ENCODE results near the gene STK32B.

Gene STK32B

DNA sequence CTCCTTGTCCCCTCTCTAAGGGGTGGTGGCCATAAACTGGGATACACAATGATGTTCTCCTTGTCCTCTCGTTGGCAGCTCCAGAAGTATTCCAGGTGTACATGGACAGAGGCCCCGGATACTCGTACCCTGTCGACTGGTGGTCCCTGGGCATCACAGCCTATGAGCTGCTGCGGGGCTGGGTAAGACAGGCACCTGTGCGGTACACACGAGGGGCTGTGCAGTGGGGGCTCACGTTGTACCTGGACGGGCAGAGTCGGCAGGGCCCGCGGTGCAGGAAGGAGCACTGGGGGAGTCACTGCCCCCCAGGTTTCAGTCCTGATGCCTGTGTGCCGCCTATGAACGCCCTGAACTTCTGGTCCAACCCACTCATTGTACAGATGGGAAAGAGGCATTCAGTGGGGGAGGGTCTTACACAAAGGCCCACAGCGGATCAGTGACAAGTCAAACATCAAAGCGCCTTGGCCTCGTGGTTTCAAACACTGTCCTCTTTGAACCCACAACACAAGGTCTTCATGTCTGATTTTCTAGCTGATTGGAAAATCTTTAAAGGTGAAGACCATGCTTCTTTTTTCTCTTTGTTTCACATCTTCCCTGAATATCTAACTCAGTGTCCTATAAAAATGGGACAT lies 395.4 kb downstream of the STK32B start:
- DNase-seq (ENCODE audit: low read depth), result no peak

GRCh38 chr4:5447755-5448154 lies 396.5 kb downstream of the STK32B start:
- DNase-seq (ENCODE audit: low read depth), result no peak

DNA sequence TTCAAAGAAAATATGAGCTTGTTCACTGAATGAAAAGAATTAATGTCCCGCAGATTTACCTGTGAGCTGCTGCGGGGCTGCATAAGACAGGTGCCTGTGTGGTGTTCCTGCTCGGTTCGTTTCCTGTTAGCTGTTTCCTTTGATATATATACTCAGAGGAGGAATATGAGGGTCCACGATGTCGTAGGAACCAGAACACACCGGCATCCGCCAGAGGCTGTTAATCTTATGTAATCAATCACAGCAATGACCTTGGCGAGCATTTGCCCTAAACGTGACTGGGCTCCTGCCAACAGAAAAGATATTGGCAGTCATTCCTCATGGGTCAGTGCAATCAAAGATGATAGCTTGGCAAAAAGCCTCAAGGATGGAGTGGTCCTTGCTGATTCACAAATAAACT lies 396.9 kb downstream of the STK32B start:
- DNase-seq (ENCODE audit: low read depth), result no peak

- no peak for DNase-seq (ENCODE audit: low read depth)
Observed at GRCh38 chr4:5451243-5451642, 400.0 kb downstream of the STK32B start.

DNA sequence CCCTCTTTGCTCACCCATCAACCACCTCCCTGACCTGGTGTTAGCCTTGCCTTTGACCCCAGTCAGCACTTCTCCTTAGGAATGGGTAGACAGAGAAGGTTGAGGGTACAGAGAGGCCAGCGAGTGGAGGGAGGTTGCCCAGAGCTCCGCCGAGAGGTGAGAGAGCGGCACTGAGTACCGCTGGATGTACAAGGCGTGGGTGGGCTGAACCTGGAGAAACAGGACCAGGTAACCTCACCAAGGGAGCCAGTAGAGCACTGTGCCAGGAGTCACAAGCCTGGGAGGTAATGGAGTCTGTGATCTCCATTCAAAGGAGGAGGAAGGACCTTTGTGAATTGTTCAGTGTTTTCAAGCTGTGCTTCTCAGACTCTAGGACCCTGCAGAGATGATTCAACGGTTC lies 400.9 kb downstream of the STK32B start:
- no peak for DNase-seq (ENCODE audit: low read depth)

DNA sequence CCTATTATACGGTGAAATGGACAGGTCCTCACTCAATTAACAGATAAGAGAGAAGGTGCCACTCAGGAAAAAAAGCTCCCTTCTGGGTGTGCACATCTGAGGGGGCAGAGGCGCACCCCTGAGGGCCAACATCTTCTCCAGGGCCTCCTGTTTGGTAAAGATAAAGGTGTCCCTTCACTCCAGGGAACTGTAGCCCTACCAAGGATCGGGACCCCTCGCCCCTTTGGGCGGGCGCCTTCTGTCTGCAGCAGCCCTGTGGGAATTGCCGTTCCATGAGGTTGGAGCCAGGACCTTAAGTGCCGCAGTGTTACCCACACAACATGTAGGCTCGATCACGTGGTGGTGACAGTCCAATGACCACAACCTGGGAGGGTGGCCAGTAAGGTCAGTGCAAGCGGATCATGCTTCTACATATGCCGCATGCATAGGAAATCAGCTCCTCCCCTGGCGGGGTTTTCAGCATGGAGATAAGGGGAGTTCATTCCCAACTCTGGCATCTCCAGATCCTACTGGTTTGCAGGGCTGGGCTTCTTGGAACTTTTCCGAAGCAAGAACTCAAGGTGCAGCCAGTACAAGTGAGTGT lies 403.8 kb downstream of the STK32B start:
- DNase-seq (ENCODE audit: low read depth), result no peak

- no peak for DNase-seq (ENCODE audit: low read depth)
Observed at GRCh38 chr4:5456296-5456845, 405.1 kb downstream of the STK32B start.

DNA sequence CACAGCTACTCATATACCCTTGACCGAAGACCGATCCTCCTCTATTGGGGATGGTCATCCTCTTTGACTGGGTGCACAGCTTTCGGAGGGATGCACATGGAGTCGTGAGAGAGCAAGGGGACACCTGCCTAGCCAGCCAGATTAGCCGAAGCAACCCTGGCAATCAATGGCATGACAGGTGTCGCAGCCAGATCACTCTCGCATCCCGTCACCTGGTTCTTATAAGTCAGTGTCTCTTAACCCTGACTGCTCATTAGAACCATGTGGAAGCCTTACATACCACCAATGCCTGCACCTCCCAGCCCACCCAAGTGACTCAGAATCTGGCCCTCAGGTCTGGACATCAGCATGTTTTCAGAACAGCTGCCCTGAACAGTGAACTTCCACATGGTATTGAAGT lies 407.4 kb downstream of the STK32B start:
- no peak for DNase-seq (ENCODE audit: low read depth)

GRCh38 chr4:5459236-5459635 lies 408.0 kb downstream of the STK32B start:
- no peak for DNase-seq (ENCODE audit: low read depth)

GRCh38 chr4:5460106-5460801 lies 409.0 kb downstream of the STK32B start:
- no peak for DNase-seq (ENCODE audit: low read depth)

DNA sequence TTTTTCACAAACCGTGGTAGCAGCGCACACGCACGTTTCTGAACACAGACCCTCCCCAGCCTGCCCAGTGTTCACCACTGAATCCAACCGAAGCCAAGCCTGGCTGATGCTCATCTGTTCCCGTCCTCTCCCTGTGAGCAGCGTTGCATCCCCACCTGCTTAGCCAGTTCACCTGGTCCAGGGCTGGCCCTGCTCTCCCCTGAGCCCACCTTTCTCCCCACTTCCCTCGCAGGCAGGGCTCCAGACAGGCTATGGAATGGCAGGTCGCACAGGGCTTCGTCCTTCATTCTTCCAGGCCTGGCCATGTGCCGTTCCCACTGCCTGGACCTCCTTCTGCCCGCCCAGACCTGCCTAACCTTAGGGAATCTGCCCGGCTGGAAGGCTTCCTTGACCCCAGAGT lies 410.2 kb downstream of the STK32B start:
- DNase-seq (ENCODE audit: low read depth), result no peak

DNA sequence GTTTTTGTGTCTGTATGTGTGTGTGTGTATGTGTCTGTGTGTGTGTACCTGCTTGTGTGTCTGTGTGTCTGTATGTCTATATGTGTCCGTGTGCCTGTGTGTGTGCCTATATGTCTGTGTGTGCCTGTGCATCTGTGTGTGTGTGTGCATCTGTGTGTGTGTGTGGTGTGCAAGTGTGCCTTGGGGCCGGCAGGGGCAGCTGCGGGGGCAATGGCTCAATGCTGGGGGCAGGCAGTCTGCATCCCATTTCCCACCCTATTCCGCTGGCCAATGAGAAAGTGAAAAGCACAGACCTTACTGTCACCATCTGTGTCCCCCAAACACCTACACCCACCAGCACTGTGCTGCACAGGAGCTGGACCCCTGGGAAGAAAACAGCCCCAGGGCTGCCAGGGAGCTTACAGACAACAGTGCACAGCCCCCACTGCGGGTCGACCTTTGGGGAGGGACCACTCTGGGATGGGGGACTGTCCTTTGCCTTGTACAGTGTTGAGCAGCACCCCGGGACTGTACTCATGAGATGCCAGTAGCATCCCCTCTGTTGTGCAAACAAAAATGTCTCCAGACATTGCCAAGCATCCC lies 411.1 kb downstream of the STK32B start:
- no peak for DNase-seq (ENCODE audit: low read depth)

DNA sequence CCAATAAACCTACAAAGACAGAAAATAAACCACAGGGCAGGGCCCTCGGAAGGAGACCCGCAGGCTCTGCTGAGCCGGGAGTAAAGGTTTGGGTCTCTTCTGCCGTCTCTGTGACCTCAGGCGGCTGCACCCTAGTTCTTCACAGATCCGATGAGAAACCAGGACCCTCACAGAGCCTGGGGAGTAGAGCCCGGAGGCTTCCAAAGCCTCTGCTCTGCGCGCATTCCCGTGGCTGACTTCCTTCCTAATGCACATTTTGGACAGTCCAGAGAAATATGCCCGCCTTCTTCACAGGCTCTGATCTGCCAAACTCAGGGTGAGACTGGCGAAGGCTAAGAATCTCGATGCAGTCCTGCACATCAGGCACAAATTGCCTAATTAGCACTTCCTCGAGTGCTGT lies 411.6 kb downstream of the STK32B start:
- DNase-seq (ENCODE audit: low read depth), result no peak

DNA sequence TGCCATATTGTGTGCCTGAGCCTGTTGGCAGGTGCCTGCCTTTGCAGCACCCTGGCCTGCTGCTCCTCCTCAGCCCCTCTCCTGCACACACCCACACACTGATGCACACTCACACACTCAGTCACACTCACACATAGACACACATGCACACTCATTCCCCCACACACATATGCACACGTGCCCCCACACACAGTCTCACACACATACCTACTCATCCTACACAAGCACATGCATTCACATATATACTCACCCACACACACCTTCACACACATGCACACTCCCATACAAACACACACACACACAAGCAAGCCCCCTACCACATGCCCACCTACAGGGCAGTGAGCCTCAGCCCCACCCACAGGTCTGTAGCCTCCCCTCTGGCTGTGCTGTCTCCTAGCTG lies 412.1 kb downstream of the STK32B start:
- DNase-seq (ENCODE audit: low read depth), result no peak

DNA sequence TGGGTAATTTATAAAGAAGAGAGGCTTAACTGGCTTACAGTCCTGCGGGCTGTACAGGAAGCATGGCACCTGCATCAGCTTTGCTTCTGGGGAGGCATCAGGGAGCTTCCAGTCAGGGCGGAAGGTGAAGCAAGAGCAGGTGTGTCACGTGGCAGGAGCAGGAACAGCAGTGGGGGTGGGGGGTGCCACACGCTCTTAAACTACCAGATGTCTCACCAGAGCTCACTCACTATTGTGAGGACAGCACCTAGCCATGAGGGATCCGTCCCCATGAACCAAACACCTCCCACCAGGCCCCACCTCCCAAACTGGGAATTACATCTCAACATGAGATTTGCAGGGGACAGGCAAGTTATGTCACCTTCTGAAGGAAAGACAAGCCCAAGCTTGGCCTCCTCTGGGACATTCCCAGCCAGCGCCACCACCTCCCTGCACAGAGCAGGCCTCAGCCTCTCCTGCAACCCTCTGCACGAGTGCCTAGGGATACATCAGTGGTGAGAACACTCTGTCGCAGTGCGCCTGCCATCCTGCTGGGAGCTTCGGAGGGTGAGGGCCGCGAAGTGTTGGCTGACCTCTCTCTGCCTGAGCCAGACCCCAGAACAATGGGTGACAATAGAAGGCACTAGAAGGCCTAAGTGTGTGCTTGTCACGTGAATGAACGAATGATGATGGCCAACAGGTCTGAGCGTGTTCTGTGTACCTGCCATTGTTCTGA lies 412.8 kb downstream of the STK32B start:
- no peak for DNase-seq (ENCODE audit: low read depth)

GRCh38 chr4:5465529-5465928 lies 414.2 kb downstream of the STK32B start:
- no peak for DNase-seq (ENCODE audit: low read depth)

- DNase-seq (ENCODE audit: low read depth), result no peak
Observed at GRCh38 chr4:5465956-5466355, 414.7 kb downstream of the STK32B start.

GRCh38 chr4:5467111-5467510 lies 415.8 kb downstream of the STK32B start:
- no peak for DNase-seq (ENCODE audit: low read depth)

DNA sequence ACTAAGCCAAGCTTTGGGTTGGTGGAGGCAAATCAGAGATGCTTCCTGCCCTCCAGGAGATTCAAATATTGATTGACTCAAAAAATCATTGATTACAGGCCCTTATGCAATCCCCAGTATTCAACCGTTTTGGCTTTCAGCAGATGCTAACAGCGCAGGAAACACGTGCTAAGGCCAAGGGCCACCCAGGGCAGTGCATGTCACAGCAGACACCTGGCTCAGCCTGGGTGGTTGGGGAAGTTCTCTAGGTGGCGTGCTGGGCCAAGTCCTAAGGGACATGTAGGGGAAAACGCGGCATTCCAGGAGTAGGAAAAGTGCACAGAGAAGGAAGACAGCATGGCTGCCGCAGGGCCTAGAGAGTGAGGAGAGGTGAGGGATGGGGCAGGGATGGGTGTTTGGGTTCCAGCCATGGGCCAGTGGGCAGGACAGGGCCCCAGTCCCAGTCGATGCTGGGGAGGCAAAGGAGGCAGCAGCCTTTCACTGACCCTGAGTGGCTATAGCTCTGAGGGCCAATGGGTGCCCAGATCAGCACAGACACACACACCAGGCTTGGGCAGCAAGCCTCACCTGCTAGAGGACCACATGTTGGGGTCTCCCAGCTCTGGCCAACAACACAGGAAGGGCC lies 418.0 kb downstream of the STK32B start:
- DNase-seq (ENCODE audit: low read depth), result no peak

DNA sequence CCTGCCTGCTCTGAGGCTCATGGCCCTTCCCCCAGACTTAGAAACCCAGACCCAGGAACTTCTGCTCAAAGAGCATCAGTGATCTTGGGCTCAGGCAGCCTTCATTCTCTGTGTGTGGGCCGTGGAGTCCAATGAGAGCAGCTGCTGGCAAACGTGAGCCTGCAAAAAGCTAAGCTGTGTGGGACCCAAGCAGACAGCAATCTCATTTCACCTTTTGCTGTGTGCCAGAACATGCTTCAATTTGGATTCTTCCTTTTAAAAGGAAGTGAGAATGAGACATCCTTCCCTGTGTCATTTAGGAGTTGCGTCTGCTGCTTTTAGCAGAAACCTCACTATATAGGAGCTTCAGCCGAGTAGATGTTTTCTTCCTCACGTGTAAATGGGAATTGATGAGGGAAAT lies 418.6 kb downstream of the STK32B start:
- no peak for DNase-seq (ENCODE audit: low read depth)

DNA sequence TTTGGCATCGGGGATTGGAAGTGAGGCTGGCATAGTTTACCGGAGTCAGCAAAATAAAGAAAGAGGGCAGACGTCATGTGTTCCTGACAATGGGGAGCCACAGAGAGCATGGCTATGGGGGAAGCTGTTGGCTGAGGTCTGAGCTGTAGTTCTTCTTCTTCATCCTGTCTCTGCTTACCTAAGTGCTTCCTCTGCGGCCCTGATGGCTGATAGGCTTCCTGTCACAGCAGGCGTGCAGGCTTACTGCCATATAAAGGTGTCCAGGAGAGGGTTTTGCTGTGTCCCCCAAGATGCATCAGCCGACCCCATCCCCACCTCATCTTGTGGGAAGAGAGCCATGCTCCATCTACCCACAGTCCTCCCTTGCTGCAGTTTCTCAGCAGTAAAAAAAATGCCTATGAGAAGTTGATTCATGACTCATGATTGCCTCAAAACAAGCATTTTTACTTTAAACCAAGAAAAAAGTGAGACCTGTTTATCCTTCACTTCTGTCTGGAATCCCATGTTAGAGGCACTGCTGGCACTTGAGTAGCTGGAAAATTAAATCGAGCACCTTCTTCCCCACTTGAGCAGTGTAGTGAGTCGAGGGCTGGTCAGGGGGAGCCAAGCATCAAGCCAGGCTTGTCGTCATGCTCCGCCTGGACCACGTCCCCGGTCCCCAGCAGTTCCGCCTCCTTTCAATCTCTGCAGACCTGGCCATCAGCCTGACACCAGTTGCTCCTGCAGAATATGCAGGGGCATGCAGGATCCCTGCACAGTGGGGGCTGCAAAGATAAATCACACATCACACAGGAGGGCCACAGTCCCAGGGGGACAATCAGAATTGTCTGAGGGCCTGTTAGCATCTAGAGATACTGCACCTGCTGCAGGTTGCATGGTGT lies 419.3 kb downstream of the STK32B start:
- no peak for DNase-seq (ENCODE audit: low read depth)
